Nephron progenitor cell (in vitro differentiated cells): Measurements from ENCODE around the gene BSG.
"Not testable (repeated sequence)": the region's sequence is repeated elsewhere in the genome, so short reads cannot be mapped to it uniquely, and the experiment has no call there.

Experiments
- DNase-seq: peaks from one replicate; pipeline ENCODE4 v3.0.0; 2021
- H3K27ac Mint-ChIP-seq: 2 replicates; pipeline ENCODE4 v1.8.0; 2021; ENCODE audit warnings: mild to moderate bottlenecking, moderate library complexity, mixed read lengths
- H3K27me3 Mint-ChIP-seq: 2 replicates; pipeline ENCODE4 v1.8.0; 2021; ENCODE audit warnings: mild to moderate bottlenecking, low read depth, mixed read lengths; ENCODE audit not compliant: poor library complexity
- H3K36me3 Mint-ChIP-seq: 2 replicates; pipeline ENCODE4 v1.8.0; 2021; ENCODE audit warnings: low read depth, mixed read lengths
- H3K4me1 Mint-ChIP-seq: 2 replicates; pipeline ENCODE4 v1.8.0; 2021; ENCODE audit warnings: mixed read lengths
- H3K4me3 Mint-ChIP-seq: 2 replicates; pipeline ENCODE4 v1.8.0; 2021; ENCODE audit warnings: mild to moderate bottlenecking, moderate library complexity, mixed read lengths
- H3K9me3 Mint-ChIP-seq: 2 replicates; pipeline ENCODE4 v1.8.0; 2021; ENCODE audit warnings: mild to moderate bottlenecking, moderate library complexity, mixed read lengths
- TF ChIP-seq, protein P1 (sequence below): fragments of 200-600 bp; sonication (generic); IDR thresholded peaks from 2 replicates; pipeline ENCODE4 v1.5.0; 2021; ENCODE audit warnings: antibody characterized with exemption

Gene BSG

DNA sequence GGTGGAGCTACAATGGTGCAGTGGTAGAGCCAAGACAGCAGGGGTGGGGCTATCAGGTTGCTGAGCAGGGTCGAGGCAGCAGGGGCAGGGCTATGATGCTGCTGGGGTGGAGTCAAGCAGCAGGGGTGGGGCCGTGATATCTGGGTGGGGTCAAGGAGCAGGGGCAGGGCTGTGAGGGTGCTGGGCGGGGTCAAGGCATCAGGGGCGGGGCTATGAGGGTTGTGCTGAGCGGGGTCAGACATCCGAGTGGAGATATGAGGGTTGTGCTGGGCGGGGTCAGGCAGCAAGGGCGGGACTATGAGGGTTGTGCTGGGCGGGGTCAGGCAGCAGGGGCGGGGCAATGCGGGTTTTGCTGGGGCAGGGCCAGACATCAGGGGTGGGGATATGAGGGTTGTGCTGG, 32.0 kb downstream of the BSG start:
- peaks cover 17% of the 10 kb centered on the region for H3K27me3 Mint-ChIP-seq
- no peaks in the 10 kb centered on the region for H3K36me3 Mint-ChIP-seq
- H3K4me1 Mint-ChIP-seq: no peaks in the 10 kb centered on the region
- peaks cover 30% of the 10 kb centered on the region for H3K9me3 Mint-ChIP-seq
- no peak overlapping the region for H3K4me3 Mint-ChIP-seq
- no peak overlapping the region for H3K27ac Mint-ChIP-seq
- DNase-seq: no peak
- TF ChIP-seq, protein P1, sequence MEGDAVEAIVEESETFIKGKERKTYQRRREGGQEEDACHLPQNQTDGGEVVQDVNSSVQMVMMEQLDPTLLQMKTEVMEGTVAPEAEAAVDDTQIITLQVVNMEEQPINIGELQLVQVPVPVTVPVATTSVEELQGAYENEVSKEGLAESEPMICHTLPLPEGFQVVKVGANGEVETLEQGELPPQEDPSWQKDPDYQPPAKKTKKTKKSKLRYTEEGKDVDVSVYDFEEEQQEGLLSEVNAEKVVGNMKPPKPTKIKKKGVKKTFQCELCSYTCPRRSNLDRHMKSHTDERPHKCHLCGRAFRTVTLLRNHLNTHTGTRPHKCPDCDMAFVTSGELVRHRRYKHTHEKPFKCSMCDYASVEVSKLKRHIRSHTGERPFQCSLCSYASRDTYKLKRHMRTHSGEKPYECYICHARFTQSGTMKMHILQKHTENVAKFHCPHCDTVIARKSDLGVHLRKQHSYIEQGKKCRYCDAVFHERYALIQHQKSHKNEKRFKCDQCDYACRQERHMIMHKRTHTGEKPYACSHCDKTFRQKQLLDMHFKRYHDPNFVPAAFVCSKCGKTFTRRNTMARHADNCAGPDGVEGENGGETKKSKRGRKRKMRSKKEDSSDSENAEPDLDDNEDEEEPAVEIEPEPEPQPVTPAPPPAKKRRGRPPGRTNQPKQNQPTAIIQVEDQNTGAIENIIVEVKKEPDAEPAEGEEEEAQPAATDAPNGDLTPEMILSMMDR: no peak

DNA sequence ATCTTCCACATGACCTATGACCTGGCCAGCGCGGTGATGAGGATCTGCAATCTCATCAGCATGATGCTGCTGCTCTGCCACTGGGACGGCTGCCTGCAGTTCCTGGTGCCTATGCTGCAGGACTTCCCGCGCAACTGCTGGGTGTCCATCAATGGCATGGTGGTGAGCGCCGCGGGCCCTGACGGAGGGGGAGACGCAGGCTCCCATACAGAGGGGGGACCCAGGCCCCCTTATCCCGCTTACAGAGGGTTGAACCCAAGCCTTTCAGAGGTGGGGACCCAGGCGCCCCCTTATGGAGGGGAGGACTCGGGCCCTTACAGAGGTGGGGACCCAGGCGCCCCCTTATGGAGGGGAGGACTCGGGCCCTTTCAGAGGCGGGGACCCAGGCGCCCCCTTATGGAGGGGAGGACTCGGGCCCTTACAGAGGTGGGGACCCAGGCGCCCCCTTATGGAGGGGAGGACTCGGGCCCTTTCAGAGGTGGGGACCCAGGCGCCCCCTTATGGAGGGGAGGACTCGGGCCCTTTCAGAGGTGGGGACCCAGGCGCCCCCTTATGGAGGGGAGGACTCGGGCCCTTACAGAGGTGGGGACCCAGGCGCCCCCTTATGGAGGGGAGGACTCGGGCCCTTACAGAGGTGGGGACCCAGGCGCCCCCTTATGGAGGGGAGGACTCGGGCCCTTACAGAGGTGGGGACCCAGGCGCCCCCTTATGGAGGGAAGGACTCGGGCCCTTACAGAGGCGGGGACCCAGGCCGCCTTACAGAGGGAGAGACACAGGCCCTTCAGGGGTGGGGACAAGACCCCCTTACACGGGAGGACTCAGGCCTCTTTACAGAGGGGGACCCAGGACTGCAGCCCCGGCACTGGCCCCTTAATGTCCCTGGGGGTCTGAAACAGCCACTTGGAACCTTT, 32.9 kb downstream of the BSG start:
- not testable (repeated sequence) for H3K4me1 Mint-ChIP-seq, DNase-seq, H3K36me3 Mint-ChIP-seq, H3K4me3 Mint-ChIP-seq, H3K27ac Mint-ChIP-seq, H3K27me3 Mint-ChIP-seq
- H3K9me3 Mint-ChIP-seq: peaks cover 26% of the 10 kb centered on the region

DNA sequence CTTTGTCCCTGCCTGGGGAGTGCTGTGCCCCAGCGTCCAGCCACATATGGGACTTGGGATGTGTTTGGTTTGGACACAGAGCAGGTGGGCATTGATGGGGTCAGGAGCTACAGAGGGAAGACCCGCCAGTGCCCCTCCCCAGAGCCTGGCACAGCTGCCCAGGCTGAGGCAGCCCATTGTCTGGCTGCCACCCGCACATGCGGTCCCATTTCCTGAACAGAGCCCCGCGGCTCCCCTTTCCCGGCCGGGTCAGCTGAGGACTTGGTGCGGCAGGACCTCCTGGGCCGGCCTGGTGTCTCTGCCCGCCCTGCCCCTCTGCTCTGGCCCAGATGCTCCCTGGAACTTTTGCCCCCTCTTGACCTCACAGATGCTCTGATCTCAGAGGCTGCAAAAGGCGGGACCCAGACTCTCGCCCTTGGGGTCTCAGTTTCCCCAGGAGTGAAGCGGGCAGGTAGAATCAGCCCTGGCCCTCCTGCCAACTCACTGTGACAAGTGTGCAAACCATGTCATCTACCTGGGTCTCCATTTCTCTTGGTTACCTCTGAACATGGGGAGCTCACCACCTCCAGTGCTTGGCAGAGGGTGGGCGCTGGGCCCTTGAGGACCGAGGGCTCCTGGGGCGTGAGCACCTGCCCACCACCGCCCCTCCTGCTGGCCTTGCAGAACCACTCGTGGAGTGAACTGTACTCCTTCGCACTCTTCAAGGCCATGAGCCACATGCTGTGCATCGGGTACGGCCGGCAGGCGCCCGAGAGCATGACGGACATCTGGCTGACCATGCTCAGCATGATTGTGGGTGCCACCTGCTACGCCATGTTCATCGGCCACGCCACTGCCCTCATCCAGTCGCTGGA, 35.1 kb downstream of the BSG start:
- DNase-seq: no peak
- no peaks in the 10 kb centered on the region for H3K27me3 Mint-ChIP-seq
- peaks cover 10% of the 10 kb centered on the region for H3K36me3 Mint-ChIP-seq
- peaks cover 12% of the 10 kb centered on the region for H3K4me1 Mint-ChIP-seq
- H3K9me3 Mint-ChIP-seq: peaks cover 9% of the 10 kb centered on the region
- H3K27ac Mint-ChIP-seq: no peak overlapping the region
- H3K4me3 Mint-ChIP-seq: no peak overlapping the region
- TF ChIP-seq, protein P1: no peak

DNA sequence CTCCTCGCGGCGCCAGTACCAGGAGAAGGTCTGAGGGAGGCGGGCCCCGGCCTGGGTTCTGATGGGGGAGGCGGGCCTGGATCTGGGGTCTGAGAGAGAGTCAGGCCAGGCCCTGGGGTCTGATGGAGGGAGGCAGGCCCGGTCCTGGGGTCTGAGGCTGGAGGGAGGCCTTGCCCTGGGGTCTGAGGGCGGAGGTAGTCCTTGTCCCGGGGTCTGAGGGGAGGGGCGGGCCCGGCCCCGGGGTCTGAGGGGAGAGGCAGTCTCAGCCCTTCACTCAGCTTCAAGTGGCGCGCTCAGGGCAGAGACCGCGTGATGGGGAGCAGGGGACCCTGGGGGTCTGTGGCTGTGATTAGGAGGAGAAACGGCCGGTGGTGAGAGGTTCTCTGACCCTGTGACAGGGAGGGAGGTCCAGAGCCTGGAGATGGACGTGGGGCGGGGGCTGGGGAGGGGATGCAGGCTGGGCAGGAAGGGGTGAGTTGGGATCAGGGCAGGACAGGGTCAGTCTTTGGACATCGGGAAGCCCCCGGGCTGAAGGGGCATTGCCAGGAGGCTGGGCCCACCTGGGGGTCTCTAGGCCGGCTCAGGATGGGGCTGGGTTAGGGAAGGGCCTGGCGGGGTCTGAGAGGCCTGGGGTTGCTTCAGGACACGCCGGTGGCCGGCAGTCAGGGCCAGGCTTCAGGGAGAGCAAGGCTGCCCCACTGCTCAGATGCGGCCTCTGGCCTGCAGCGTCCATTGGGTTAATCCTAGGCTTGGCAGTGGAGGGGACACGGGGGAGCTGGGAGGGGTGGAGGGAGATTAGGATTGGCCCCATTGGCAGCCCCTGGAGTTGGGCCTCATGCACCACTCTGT, 36.0 kb downstream of the BSG start:
- TF ChIP-seq, protein P1: no peak
- DNase-seq: no peak
- peaks cover 16% of the 10 kb centered on the region for H3K36me3 Mint-ChIP-seq

DNA sequence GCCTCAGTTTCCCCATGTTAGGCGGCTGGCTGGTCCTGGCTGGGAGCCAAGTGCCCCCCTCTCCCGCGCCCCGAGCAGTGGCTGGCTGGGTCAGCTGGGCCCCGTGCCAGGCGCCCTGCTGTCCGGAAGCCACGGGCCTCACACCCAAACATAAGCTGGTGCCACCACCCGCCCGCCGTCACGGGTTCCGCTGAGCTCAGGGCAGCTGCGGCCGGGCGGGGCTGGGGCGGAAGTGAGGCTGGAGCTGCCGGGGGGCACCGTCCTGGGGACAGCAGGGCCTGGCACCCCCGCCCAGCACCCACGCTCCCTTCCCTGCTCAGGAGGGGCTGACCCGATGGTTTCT, 36.6 kb downstream of the BSG start:
- Mint-ChIP-seq H3K36me3 (peaks cover 16% of the 10 kb centered on the region), H3K27ac (no peak overlapping the region), H3K27me3 (no peaks in the 10 kb centered on the region), H3K4me1 (peaks cover 12% of the 10 kb centered on the region), H3K4me3 (no peak overlapping the region), H3K9me3 (peaks cover 4% of the 10 kb centered on the region)
- TF ChIP-seq, protein P1: no peak
- DNase-seq: no peak

More for the DNA sequence above, 36.0 kb downstream of the BSG start:
- no peak overlapping the region for H3K4me3 Mint-ChIP-seq
- peaks cover 7% of the 10 kb centered on the region for H3K9me3 Mint-ChIP-seq
- peaks cover 12% of the 10 kb centered on the region for H3K4me1 Mint-ChIP-seq
- H3K27me3 Mint-ChIP-seq: no peaks in the 10 kb centered on the region
- no peak overlapping the region for H3K27ac Mint-ChIP-seq
